Ishikawa (cell line): ENCODE results near the gene HSPBAP1.

Experiments used
- CEBPB ChIP-seq: IDR thresholded peaks from 2 replicates; pipeline ENCODE4 v1.6.1; 2012
- CREB1 ChIP-seq: IDR thresholded peaks from 2 replicates; pipeline ENCODE4 v1.6.1; 2012; ENCODE audit warnings: low read depth
- EGR1 ChIP-seq: IDR thresholded peaks from 2 replicates; pipeline ENCODE4 v1.6.1; 2012
- EP300 ChIP-seq: IDR thresholded peaks from 2 replicates; pipeline ENCODE4 v1.6.1; 2012; ENCODE audit warnings: borderline replicate concordance
- FOXM1 ChIP-seq: IDR thresholded peaks from 2 replicates; pipeline ENCODE4 v1.6.1; 2012; ENCODE audit warnings: low read depth, borderline replicate concordance
- NFIC ChIP-seq: IDR thresholded peaks from 2 replicates; pipeline ENCODE4 v1.6.1; 2012
- RAD21 ChIP-seq: IDR thresholded peaks from 2 replicates; pipeline ENCODE4 v1.6.1; 2012; ENCODE audit warnings: low read depth
- TAF1 ChIP-seq: IDR thresholded peaks from 2 replicates; pipeline ENCODE4 v1.6.1; 2012; ENCODE audit warnings: low read depth, mild to moderate bottlenecking
- TCF12 ChIP-seq: IDR thresholded peaks from 2 replicates; pipeline ENCODE4 v1.6.1; 2012; ENCODE audit warnings: low read depth
- TEAD4 ChIP-seq: IDR thresholded peaks from 2 replicates; pipeline ENCODE4 v1.6.1; 2012
- YY1 ChIP-seq: IDR thresholded peaks from 2 replicates; pipeline ENCODE4 v1.6.1; 2012; ENCODE audit warnings: low read depth
- ZBTB7A ChIP-seq: IDR thresholded peaks from 2 replicates; pipeline ENCODE4 v1.6.1; 2012; ENCODE audit warnings: low read depth
- TF ChIP-seq, protein P1 (sequence below): IDR thresholded peaks from 2 replicates; pipeline ENCODE4 v1.6.1; 2012
- TF ChIP-seq, protein P2 (sequence below): IDR thresholded peaks from 2 replicates; pipeline ENCODE4 v1.6.1; 2012; ENCODE audit warnings: low read depth, mild to moderate bottlenecking
- TF ChIP-seq, protein P3 (sequence below): IDR thresholded peaks from 2 replicates; pipeline ENCODE4 v1.6.1; 2012

HSPBAP1 gene

DNA sequence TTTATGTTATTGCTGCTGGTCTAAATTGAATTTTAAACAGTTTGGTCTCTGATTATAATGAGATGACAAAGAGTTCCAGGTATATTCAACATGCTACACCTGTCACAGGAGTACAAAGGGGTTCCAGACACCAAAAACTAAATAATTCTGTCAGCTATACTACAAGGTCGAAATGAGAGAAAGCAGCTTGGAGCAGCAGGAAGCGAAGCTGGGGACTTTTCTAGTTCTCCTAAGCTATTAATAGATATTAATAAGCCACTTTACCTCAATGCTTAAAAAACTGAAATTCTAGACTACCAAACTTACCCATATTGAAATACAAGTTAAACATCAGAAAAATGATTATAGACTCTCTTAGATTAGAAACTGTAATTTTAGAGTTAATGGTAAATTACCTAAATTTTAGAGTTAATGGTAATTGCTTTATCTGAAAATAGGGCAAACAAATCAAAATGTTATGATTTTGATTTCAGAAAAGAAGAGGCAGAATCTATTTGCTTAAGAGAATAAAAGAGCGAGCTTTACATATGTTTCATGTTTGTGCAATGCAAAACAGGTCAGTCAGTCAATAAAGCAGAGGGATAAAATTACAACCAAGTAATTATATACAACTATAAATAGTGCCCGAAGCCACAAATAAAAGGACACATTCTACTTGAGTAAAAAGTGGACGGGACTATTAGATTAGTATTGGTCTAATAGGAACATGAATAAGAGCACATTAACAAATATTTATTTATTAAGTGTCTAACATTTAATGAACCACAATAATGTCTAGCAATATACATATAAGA, 16.8 kb downstream of the HSPBAP1 start:
- TF ChIP-seq ZBTB7A (no peak), YY1 (no peak), RAD21 (no peak), TAF1 (no peak), FOXM1 (no peak), EP300 (no peak), NFIC (no peak), EGR1 (no peak), CEBPB (no peak), CREB1 (no peak), TCF12 (no peak), TEAD4 (no peak)
- TF ChIP-seq, protein P1, sequence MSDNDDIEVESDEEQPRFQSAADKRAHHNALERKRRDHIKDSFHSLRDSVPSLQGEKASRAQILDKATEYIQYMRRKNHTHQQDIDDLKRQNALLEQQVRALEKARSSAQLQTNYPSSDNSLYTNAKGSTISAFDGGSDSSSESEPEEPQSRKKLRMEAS, result no peak
- TF ChIP-seq, protein P2, sequence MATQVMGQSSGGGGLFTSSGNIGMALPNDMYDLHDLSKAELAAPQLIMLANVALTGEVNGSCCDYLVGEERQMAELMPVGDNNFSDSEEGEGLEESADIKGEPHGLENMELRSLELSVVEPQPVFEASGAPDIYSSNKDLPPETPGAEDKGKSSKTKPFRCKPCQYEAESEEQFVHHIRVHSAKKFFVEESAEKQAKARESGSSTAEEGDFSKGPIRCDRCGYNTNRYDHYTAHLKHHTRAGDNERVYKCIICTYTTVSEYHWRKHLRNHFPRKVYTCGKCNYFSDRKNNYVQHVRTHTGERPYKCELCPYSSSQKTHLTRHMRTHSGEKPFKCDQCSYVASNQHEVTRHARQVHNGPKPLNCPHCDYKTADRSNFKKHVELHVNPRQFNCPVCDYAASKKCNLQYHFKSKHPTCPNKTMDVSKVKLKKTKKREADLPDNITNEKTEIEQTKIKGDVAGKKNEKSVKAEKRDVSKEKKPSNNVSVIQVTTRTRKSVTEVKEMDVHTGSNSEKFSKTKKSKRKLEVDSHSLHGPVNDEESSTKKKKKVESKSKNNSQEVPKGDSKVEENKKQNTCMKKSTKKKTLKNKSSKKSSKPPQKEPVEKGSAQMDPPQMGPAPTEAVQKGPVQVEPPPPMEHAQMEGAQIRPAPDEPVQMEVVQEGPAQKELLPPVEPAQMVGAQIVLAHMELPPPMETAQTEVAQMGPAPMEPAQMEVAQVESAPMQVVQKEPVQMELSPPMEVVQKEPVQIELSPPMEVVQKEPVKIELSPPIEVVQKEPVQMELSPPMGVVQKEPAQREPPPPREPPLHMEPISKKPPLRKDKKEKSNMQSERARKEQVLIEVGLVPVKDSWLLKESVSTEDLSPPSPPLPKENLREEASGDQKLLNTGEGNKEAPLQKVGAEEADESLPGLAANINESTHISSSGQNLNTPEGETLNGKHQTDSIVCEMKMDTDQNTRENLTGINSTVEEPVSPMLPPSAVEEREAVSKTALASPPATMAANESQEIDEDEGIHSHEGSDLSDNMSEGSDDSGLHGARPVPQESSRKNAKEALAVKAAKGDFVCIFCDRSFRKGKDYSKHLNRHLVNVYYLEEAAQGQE, result no peak
- TF ChIP-seq, protein P3, sequence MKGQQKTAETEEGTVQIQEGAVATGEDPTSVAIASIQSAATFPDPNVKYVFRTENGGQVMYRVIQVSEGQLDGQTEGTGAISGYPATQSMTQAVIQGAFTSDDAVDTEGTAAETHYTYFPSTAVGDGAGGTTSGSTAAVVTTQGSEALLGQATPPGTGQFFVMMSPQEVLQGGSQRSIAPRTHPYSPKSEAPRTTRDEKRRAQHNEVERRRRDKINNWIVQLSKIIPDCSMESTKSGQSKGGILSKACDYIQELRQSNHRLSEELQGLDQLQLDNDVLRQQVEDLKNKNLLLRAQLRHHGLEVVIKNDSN, result no peak

DNA sequence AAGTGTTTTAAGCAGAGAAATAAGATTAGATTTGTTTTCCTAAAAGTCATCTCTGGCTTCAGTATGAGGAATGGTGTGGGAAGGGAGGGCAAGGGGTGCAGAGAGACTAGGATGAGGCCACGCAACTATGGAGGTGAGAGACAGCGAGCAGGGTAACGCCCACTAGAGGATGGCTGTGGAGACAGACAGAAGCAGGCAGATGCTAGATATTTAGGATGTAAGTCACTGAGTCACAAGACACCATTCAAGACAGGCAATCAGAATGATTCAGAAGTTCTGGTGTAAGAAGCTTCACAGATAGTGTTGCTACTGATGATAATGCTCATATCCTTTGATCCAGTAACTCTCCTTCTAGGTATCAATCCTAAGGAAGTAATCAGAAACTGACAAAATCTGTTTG, 19.1 kb downstream of the HSPBAP1 start:
- no peak for TF ChIP-seq TEAD4
- TF ChIP-seq EGR1, result no peak

DNA sequence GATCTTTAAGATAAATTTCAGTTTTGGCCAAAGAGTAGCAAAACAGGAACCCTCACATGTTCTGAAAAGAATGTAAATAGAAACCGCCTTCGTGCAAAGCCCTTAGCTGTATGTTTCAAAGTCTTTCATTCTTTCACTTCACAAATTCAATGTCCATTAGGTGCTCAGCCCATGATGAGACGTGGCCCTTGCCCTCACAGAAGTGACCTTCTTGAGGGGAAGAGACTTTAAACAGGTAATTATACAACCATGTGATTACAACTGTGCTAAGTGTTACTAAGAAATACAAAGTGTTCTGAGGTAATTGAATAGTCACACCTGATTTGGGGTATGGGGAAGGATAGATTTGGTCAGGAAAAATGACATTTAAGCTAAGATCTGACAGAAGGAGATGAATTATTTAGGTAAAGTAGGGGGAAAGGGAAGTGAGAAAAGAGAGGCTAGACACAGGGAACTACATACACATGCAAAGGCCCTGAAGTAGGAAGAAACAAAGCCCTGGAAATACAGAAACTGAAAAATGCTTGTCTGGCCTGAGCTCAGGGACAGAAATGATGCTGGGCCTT, 19.6 kb downstream of the HSPBAP1 start:
- TF ChIP-seq RAD21 (no peak), FOXM1 (no peak), NFIC (no peak), TCF12 (no peak), TEAD4 (no peak), EGR1 (no peak), CREB1 (no peak), ZBTB7A (no peak), CEBPB (no peak), YY1 (no peak), EP300 (no peak), TAF1 (no peak)
- TF ChIP-seq, protein P3, result no peak
- TF ChIP-seq, protein P2, result no peak
- TF ChIP-seq, protein P1, result no peak

DNA sequence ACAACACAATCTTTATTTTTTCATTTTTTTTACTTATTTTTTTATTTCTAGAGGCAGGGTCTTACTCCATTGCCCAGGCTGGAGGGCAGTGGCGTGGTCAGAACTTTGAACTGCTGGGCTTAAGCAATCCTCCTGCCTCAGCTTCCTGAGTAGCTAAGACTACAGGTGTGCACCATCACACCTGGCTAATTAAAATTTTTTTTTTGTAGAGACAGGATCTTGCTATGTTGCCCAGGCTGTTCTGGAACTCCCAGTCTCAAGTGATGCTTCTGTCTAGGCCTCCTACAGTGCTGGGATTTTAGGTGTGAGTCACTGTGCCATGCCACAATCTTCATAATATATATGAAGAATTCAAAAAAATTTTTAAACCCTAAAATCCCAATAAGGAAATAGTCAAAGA, 20.8 kb downstream of the HSPBAP1 start:
- TF ChIP-seq YY1, result no peak

DNA sequence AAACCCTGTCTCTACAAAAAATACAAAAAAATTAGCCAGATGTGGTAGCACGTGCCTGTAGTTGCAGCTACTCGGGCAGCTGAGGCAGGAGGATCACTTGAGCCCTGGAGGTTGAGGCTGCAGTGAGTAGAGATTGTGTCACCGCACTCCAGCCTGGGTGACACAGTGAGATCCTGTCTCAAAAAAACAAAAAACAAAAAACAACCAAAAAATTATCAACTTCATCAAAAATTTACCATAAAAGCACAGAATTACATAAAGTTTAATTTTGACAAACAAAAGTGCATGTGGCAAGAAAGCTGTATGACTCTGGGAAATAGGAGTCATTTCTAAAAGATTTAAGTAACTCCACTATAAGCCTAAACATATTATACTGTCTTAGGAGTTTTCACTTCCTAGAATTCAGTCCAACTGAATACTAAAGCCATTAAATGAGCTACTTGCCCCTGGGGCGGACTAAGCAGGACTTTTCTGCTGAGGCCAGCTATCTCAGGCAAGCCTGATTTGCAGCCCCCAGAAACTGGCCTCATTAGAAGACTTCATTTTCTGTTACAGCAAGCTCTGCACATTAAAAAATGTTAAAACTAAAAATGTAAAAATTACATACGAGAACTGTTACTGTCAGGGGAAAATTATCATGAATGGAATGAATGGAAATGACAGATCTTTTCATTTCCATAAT, 23.0 kb downstream of the HSPBAP1 start:
- TF ChIP-seq, protein P1, result no peak
- TF ChIP-seq RAD21, result no peak
- TF ChIP-seq CREB1, result no peak
- no peak for TF ChIP-seq FOXM1
- no peak for TF ChIP-seq EP300
- TF ChIP-seq ZBTB7A, result no peak
- TF ChIP-seq TCF12, result no peak
- TF ChIP-seq CEBPB, result no peak
- TF ChIP-seq, protein P3, result no peak
- no peak for TF ChIP-seq YY1
- no peak for TF ChIP-seq NFIC
- no peak for TF ChIP-seq TEAD4
- no peak for TF ChIP-seq EGR1
